Measurements from ENCODE around the gene ABLIM2. TPM values are rescaled to one million over a fixed set of nuclear protein-coding genes. Genes with fewer than 3 reads are reported as not detected.

ABLIM2 gene
- total RNA-seq, 1 experiment from 2014 or later = 6.1 TPM

GRCh38 chr4:8132947-8133705 is 25.5 kb downstream of the ABLIM2 start (continued):
- TF ChIP-seq ZBTB33 (IDR thresholded peaks at IDR 0.05; ENCODE audit: extremely low read depth, insufficient replicate concordance, low read length) (no peak), ZFX (IDR thresholded peaks at IDR 0.05) (no peak)

GRCh38 chr4:8132400-8132799 is 26.2 kb downstream of the ABLIM2 start:
- H3K4me2 ChIP-seq (ENCODE audit: low read length) = no peak overlapping the region
- RAD21 ChIA-PET (ENCODE audit: low non-redundant PET in 1 of 2, low total read pairs in 2 of 2, uncharacterized antibody in 2 of 2, unreplicated experiment in 2 of 2) = no interaction called here
- TF ChIP-seq TCF7L2 (IDR thresholded peaks at IDR 0.05; ENCODE audit: borderline replicate concordance, extremely low read depth, insufficient read depth, insufficient read length) = no peak
- no peak for TF ChIP-seq CTCF (IDR thresholded peaks at IDR 0.05 in 2 of 3, conservative IDR thresholded peaks at IDR 0.05 in 1 of 3; ENCODE audit: borderline replicate concordance in 1 of 3, insufficient read depth in 1 of 3, low read depth in 2 of 3, low read length in 2 of 3)
- no peak for TF ChIP-seq CBX3 (IDR thresholded peaks at IDR 0.05; ENCODE audit: low read depth)
- no peak for TF ChIP-seq REST (IDR thresholded peaks at IDR 0.05; ENCODE audit: low read depth)
- TF ChIP-seq EGR1 (IDR thresholded peaks at IDR 0.05; ENCODE audit: low read depth) = no peak
- TF ChIP-seq ZNF274 (IDR thresholded peaks at IDR 0.05; ENCODE audit: low read depth, low read length) = no peak
- TF ChIP-seq ZFX (IDR thresholded peaks at IDR 0.05) = no peak
- TF ChIP-seq, protein P1, sequence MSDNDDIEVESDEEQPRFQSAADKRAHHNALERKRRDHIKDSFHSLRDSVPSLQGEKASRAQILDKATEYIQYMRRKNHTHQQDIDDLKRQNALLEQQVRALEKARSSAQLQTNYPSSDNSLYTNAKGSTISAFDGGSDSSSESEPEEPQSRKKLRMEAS (IDR thresholded peaks at IDR 0.05) = no peak
- TF ChIP-seq EZH2phosphoT487 (IDR thresholded peaks at IDR 0.05; ENCODE audit: borderline replicate concordance) = no peak
- TF ChIP-seq JUND (IDR thresholded peaks at IDR 0.05) = no peak
- TF ChIP-seq ATF3 (IDR thresholded peaks at IDR 0.05) = no peak
- TF ChIP-seq CEBPB (IDR thresholded peaks at IDR 0.05; ENCODE audit: low read depth) = no peak
- H3K9me2 ChIP-seq (ENCODE audit: insufficient read depth) = no peaks in the 10 kb centered on the region
- ATAC-seq (no peak), DNase-seq (ENCODE audit: low read depth, low spot score) (no peak)
- POLR2A ChIA-PET = no interaction called here
- no peaks in the 10 kb centered on the region for H3K36me3 ChIP-seq (ENCODE audit: control insufficient read depth in 1 of 2, insufficient read depth in 2 of 2, low read length in 2 of 2)
- no peaks in the 10 kb centered on the region for H3K9me3 ChIP-seq (ENCODE audit: control insufficient read depth in 1 of 2, insufficient read depth in 1 of 2, low read depth in 1 of 2, low read length in 2 of 2)
- no peaks in the 10 kb centered on the region for H3K79me2 ChIP-seq (ENCODE audit: insufficient read depth, low read length)
- no peaks in the 10 kb centered on the region for H3K27me3 ChIP-seq (ENCODE audit: insufficient read depth, low read length)
- no peak overlapping the region for H3K27ac ChIP-seq (ENCODE audit: low read depth, low read length)
- no peak overlapping the region for H2AFZ ChIP-seq (ENCODE audit: low read depth, low read length, poor library complexity, severe bottlenecking)
- H3K4me1 ChIP-seq (ENCODE audit: control insufficient read depth in 1 of 2, insufficient read depth in 2 of 2, low read length in 2 of 2) = peaks cover 0 to 9% of the 10 kb centered on the region in 2 experiments; a peak in 2 of 4 replicates
- H3K4me3 ChIP-seq (replicated peaks in 1 of 2; ENCODE audit: low read depth in 1 of 2, low read length in 2 of 2) = no peak overlapping the region
- BruUV-seq (replicated peaks) = no TSS peak
- intact Hi-C loops (cut with micrococcal nuclease) = no loop called here
- H4K20me1 ChIP-seq (ENCODE audit: insufficient read depth) = no peaks in the 10 kb centered on the region
- CTCF ChIA-PET = no interaction called here
- no peak overlapping the region for H3K9ac ChIP-seq (ENCODE audit: low read length)
